Germinal center (tissue), 1 donor: ENCODE data around the gene CRISP1.
"Not testable (repeated sequence)": the region's sequence is repeated elsewhere in the genome, so short reads cannot be mapped to it uniquely, and the experiment has no call there.

ENCODE experiments used
- DNase-seq: peaks from one replicate; pipeline ENCODE4 v3.0.0; 2012; ENCODE audit warnings: mixed read lengths, low spot score

Gene CRISP1

DNA sequence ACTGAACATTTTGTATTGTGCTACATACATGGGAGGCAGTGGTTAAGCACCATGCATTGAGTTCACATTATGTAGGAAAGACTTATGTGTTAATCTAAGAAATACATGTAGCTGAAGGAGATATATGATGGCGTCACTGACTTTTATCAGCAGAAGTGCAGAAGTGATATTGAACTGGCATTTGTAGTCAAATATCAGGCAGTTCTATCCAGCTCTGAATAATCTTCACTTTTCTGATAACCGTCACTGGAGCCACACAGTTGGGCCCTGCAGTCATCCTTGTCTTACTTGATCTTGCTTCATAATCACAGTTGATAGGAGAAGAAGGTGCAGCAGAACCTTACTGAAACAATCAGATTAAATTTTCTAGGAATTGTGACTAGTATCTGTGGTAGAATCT is 26.4 kb downstream of the CRISP1 start:
- no peak for DNase-seq

DNA sequence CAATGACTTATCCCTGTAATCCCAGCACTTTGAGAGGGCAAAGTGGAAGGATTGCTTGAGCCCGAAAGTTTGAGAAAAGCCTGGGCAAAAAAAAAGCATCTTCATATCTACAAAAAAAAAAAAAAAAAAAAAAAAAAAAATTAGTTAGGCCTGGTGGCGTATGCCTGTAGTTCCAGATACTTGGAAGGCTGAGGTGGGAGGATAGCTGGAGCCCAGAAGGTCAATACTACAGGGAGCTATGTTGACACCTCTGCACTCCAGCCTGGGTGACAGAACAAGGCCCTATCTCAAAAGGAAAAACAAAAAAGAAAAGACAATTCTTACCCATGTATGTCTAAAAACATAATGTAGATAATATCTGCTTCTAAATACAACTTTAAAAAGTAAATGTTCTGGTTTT is 27.2 kb downstream of the CRISP1 start:
- DNase-seq, result no peak

DNA sequence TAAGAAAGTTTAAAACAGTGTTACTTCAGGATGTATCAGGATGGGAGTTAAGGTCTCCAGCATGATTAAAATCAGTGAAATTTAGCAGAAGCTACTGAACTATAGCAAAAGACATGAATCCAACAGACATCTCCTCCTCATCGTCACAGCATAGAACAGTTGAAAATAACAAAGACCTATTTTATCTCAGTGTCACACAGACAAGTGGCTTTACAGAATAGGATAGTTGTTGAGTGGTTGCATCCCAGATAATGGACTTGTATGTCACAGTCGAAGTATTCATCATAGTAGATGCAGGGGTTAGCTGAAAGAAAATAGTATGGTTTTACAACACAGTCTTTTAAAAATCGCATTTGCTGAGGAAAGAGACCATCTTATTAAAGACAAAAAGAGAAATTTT is 31.2 kb downstream of the CRISP1 start:
- no peak for DNase-seq

DNA sequence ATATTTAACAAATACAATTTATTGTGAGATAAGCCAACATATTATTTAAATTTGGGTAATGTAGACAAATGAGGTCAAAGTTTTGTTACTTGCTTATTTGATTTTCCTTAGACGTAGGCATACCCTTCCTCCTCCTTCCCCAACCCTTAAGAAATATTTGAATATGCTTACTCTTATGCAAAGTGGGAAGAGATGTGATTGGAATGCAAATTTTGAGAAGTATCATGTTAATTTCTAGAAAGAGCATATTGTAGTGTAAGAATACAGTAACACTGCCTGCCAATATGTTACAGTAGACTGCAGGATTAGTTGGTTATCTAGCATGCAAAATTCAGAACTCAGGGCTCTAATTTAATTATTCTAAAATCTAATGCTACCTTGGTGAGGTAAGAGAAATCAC is 32.9 kb downstream of the CRISP1 start:
- DNase-seq, result no peak

DNA sequence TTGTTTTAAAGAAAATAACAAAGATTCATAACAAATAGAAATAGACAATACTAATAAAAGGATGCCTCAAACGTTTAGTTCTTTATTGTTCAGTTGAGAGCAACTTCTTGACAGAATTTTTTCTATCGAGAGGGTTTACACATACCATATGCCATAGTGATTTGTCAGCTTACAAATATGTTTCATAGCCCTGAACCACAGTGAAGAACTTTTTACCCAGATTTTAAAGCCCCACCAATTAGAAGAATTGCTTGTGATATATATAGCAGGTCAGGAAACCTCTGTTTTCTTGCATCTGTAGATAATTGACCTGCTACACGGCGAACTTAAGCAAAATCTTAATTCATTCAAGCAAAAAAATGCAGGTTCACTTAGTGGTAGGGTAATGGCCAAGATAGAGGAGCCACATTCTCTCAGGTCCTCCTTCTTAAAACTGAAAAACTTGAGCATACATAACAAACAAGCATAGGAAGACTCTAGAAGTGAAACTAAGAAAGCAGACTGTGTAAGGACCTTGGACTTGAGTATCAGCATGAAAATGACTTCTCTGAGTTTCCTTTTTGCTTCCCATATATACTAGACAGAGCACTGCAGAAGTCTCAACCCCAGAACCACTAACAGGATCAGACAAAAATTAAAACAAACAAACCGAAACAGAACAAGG is 39.5 kb downstream of the CRISP1 start:
- DNase-seq, result no peak

DNA sequence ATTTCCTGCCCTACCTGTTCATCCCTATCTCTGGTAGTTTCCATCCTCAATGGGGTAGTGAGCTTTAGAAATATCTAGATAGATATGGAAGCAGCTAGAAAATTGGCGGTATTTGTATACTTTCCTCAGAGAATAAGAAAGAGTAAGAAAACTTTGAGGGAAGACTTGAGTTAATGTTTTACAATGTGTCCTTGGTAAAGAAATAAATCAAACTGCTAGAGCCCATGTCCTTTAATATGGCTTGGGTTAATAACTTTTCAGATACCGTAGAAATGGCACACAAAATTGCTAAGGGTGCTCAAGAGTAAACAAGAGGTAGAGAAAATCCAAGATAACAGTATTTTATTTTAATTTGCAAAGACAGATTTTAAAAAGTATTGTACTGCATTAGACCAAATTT is 51.2 kb downstream of the CRISP1 start:
- no peak for DNase-seq

DNA sequence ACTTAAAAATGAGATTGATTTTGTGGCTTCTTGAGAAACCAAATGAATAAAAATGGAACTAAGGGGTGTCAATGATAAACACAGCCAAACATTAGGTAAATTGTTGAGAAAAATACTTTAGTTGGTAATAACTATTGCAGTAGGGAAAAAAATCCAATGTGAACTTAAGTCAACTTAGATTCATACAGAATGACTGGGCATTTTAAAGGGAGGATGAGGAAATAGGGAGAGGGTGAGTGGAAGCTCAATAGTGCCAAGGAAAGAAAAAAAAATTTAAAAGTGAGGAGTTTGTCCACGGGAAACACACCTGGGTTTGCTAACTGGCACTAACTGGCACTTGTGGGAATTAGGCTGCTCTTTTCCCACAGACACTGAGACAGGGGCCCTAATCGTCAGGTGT is 53.1 kb downstream of the CRISP1 start:
- no peak for DNase-seq

DNA sequence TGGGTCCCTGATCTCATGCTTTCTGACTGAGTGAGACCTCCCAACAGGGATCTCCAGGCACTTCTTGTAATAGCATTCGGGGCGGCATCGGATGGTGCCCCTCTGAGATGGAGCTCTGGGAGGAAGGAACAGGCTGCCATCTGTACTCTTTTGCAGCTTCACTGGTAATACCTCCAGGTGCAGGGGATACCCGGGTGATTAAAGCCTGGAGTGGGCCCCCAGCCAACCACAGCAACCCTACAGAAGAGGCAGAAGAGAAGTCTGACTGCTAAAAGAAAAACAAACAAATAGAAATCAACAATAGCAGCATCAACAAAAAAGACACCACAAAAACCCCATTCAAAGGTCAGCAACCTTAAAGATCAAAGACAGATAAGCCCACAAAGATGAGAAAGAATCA is 60.2 kb downstream of the CRISP1 start:
- no peak for DNase-seq

DNA sequence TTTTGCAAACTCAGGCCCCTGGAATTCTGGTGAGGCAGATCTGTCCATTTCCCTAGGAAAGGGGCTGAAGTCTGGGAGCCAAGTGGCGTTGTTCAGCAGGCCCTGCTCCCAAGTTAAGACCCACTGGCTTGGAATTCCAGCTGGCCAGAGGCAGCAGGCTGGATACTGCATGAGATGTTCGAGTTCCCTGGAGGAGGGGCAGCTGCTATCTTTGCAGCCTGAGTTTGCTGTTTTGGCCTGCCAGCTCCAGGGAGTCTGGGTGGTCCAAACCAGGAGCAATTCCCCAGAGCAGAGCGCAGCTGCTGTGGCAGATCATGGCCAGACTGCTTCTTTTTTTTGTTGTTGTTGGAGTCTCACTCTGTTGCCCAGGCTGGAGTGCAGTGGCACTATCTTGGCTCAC is 61.1 kb downstream of the CRISP1 start:
- DNase-seq, result no peak

DNA sequence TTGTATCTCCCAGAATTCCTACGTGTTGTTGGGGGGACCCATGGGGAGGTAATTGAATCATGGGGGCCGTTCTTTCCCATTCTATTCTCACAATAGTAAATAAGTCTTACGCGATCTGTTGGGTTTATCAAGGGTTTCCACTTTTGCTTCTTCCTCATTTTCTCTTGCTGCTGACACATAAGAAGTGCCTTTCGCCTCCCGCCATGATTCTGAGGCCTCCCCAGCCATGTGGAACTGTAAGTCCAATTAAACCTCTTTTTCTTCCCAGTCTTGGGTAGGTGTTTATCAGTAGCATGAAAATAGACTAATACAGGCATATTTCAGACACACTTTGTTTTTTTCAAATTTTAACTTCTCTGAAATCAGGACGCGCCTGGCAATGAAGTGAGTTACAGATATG is 64.8 kb downstream of the CRISP1 start:
- no peak for DNase-seq

DNA sequence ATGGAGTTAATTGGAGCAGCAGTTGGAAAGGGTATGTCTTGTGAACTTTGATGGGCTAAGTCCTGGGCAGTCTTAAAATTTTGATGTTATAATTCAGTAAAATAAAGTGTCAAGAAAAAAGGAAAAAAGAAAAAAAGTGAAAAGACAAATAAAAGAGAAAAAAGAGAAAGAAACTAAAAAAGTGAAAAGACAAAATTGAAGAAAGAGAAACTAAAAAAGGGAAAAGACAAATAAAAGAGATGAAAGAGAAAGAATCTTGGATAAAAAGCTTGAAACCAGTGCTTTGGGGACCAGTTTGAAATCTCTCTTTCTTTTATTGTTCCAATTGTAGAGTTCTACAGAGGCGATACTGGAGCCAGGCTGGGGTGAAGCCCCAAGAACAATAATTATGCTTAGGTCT is 67.2 kb downstream of the CRISP1 start:
- DNase-seq, result no peak

DNA sequence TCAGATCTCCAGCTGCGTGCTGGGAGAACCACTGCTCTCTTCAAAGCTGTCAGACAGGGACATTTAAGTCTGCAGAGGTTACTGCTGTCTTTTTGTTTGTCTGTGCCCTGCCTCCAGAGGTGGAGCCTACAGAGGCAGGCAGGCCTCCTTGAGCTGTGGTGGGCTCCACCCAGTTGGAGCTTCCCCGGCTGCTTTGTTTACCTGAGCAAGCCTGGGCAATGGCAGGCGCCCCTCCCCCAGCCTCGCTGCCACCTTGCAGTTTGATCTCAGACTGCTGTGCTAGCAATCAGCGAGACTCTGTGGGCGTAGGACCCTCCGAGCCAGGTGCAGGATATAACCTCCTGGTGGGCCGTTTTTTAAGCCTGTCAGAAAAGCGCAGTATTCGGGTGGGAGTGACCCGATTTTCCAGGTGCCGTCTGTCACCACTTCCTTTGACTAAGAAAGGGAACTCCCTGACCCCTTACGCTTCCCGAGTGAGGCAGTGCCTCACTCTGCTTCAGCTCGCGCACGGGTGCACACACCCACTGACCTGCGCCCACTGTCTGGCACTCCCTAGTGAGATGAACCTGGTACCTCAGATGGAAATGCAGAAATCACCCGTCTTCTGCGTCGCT is 69.4 kb downstream of the CRISP1 start:
- DNase-seq, result not testable (repeated sequence)

DNA sequence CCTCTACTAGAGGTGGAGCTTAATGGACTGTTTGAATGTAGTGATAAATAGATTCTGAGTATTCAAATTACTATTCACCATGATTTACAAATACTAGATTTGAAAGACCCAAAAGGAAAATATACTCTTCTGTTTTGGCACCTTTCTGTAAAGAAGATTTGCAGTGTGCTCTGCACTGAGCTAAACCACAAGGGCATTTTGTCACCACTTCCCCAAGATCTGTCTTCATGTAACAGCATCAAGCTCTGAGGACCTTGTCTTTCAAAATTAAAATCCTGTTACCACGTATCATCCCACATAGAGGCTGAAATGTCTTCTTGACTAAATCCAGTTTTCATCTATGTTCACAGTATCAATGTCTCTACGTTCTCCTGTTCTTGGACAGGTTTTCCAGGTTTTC is 76.0 kb downstream of the CRISP1 start:
- no peak for DNase-seq

DNA sequence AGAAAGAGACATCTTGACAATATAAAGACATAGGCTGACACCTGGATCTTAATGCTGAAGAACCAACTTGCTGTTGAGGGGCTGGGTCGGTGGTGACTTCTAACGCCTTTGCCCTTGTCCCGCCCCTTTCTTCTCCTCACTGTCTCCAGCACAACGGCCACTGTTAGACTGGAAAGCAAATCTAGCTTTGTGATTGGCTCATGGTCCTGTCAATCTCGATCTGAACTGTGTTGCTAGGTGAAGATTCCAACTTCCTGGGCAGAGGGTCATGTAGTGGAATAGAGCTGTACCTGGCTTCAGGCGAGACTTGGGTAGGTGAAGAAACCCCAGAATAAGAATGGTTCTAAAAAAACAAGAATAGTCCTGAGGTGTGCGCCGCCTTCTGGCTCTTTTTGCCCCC is 79.2 kb downstream of the CRISP1 start, which contains the start of gene PGK2:
Gene PGK2, minus strand, starts transcription at position 110 of the 400 bp plus-strand sequence. Its CDS starts 98 bp downstream, at position 12.
- DNase-seq, result no peak

DNA sequence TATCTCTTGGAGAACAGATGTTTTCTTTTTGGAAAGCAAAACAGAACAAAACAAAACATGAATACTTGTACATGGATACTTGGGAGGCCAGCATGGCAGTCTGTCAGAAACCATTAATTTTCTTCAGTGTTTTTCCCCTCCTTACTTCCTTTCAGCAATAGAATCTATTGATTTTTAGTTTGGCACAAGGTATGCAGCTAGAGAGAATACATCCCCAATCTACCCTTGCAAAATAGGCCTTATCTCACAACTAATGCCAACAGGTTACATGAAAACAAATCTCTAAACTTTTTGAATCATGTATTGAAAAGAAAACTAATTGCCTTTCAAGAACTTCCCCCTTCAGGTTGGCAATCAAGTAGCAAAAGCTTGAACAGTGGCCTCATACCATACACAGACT is 82.1 kb downstream of the CRISP1 start:
- DNase-seq, result no peak
